HUES6 (cell line): Measurements from ENCODE around the gene RXRG.
A peak's percentile ranks its signal among the peaks of the same experiment; 100 is the strongest.

Source experiments
- H3K27ac ChIP-seq: 2 replicates; pipeline ENCODE4 v1.7.0; 2013; ENCODE audit warnings: low read depth, mild to moderate bottlenecking, low read length, inconsistent platforms
- H3K27me3 ChIP-seq: 2 replicates; pipeline ENCODE4 v1.6.1; 2013; ENCODE audit warnings: low read length; ENCODE audit not compliant: control insufficient read depth, insufficient read depth
- H3K36me3 ChIP-seq: 2 replicates; pipeline ENCODE4 v1.6.1; 2013; ENCODE audit warnings: low read length; ENCODE audit not compliant: control insufficient read depth, insufficient read depth
- H3K4me1 ChIP-seq: 2 replicates; pipeline ENCODE4 v1.6.1; 2013; ENCODE audit warnings: low read length; ENCODE audit not compliant: control insufficient read depth, insufficient read depth
- H3K4me3 ChIP-seq: 2 replicates; pipeline ENCODE4 v1.5.1; 2013; ENCODE audit warnings: low read depth, low read length
- H3K9ac ChIP-seq: one replicate; pipeline ENCODE4 v1.6.1; 2013; ENCODE audit warnings: mild to moderate bottlenecking, low read length
- H3K9me3 ChIP-seq: 2 replicates; pipeline ENCODE4 v1.6.1; 2013; ENCODE audit warnings: low read depth, low read length; ENCODE audit not compliant: control insufficient read depth, insufficient read depth

Gene RXRG

GRCh38 chr1:165451691-165452090, 6.8 kb upstream of the RXRG start:
- no peaks in the 10 kb centered on the region for H3K9me3 ChIP-seq
- H3K27ac ChIP-seq = no peak overlapping the region
- no peaks in the 10 kb centered on the region for H3K4me1 ChIP-seq
- no peak overlapping the region for H3K4me3 ChIP-seq
- no peak overlapping the region for H3K9ac ChIP-seq
- H3K36me3 ChIP-seq = no peaks in the 10 kb centered on the region
- peaks cover 25% of the 10 kb centered on the region for H3K27me3 ChIP-seq

- no peaks in the 10 kb centered on the region for H3K36me3 ChIP-seq
- H3K27me3 ChIP-seq = peaks cover 43% of the 10 kb centered on the region
- H3K4me3 ChIP-seq = no peak overlapping the region
- peaks cover 7% of the 10 kb centered on the region for H3K4me1 ChIP-seq
- no peak overlapping the region for H3K9ac ChIP-seq
- no peaks in the 10 kb centered on the region for H3K9me3 ChIP-seq
- no peak overlapping the region for H3K27ac ChIP-seq
These were observed 4.2 kb upstream of the RXRG start for GRCh38 chr1:165449131-165449530.

- Histone ChIP-seq H3K27me3 (peaks cover 81% of the 10 kb centered on the region), H3K27ac (no peak overlapping the region), H3K4me3 (peak overlapping the region; percentile 54), H3K9me3 (no peaks in the 10 kb centered on the region), H3K4me1 (peaks cover 17% of the 10 kb centered on the region), H3K9ac (no peak overlapping the region), H3K36me3 (no peaks in the 10 kb centered on the region)
These were observed 462 bp upstream of the RXRG start for GRCh38 chr1:165445388-165445787.

- peaks cover 89% of the 10 kb centered on the region for H3K27me3 ChIP-seq
- peak overlapping the region; percentile 54 for H3K4me3 ChIP-seq
- H3K4me1 ChIP-seq = peaks cover 25% of the 10 kb centered on the region
- H3K27ac ChIP-seq = no peak overlapping the region
- H3K9ac ChIP-seq = no peak overlapping the region
- H3K36me3 ChIP-seq = no peaks in the 10 kb centered on the region
- no peaks in the 10 kb centered on the region for H3K9me3 ChIP-seq
These were observed 1.2 kb downstream of the RXRG start for GRCh38 chr1:165443539-165444311.

GRCh38 chr1:165442653-165443052, 2.3 kb downstream of the RXRG start:
- H3K9me3 ChIP-seq = no peaks in the 10 kb centered on the region
- H3K27ac ChIP-seq = no peak overlapping the region
- H3K4me1 ChIP-seq = peaks cover 25% of the 10 kb centered on the region
- H3K4me3 ChIP-seq = no peak overlapping the region
- no peak overlapping the region for H3K9ac ChIP-seq
- no peaks in the 10 kb centered on the region for H3K36me3 ChIP-seq
- H3K27me3 ChIP-seq = peaks cover 80% of the 10 kb centered on the region

GRCh38 chr1:165442053-165442452, 2.9 kb downstream of the RXRG start:
- H3K4me3 ChIP-seq = no peak overlapping the region
- H3K9ac ChIP-seq = no peak overlapping the region
- H3K27me3 ChIP-seq = peaks cover 74% of the 10 kb centered on the region
- no peak overlapping the region for H3K27ac ChIP-seq
- H3K4me1 ChIP-seq = peaks cover 25% of the 10 kb centered on the region
- H3K9me3 ChIP-seq = no peaks in the 10 kb centered on the region
- no peaks in the 10 kb centered on the region for H3K36me3 ChIP-seq

GRCh38 chr1:165441166-165441880, 3.6 kb downstream of the RXRG start:
- no peak overlapping the region for H3K27ac ChIP-seq
- peaks cover 67% of the 10 kb centered on the region for H3K27me3 ChIP-seq
- H3K36me3 ChIP-seq = no peaks in the 10 kb centered on the region
- no peak overlapping the region for H3K4me3 ChIP-seq
- H3K4me1 ChIP-seq = peaks cover 25% of the 10 kb centered on the region
- no peaks in the 10 kb centered on the region for H3K9me3 ChIP-seq
- no peak overlapping the region for H3K9ac ChIP-seq

GRCh38 chr1:165439330-165439729, 5.6 kb downstream of the RXRG start:
- H3K27me3 ChIP-seq = peaks cover 47% of the 10 kb centered on the region

GRCh38 chr1:165436994-165437393, 7.9 kb downstream of the RXRG start:
- Histone ChIP-seq H3K9ac (no peak overlapping the region), H3K4me3 (no peak overlapping the region), H3K4me1 (peaks cover 11% of the 10 kb centered on the region; the same call in 1 of the 2 replicates), H3K36me3 (no peaks in the 10 kb centered on the region), H3K27ac (no peak overlapping the region), H3K27me3 (peaks cover 24% of the 10 kb centered on the region), H3K9me3 (no peaks in the 10 kb centered on the region)

More at GRCh38 chr1:165439330-165439729, 5.6 kb downstream of the RXRG start:
- Histone ChIP-seq H3K9ac (no peak overlapping the region), H3K4me1 (peaks cover 23% of the 10 kb centered on the region), H3K9me3 (no peaks in the 10 kb centered on the region), H3K27ac (no peak overlapping the region), H3K4me3 (no peak overlapping the region), H3K36me3 (no peaks in the 10 kb centered on the region)

GRCh38 chr1:165435801-165436200, 9.1 kb downstream of the RXRG start:
- H3K27ac ChIP-seq = no peak overlapping the region
- no peaks in the 10 kb centered on the region for H3K9me3 ChIP-seq
- H3K4me1 ChIP-seq = peaks cover 11% of the 10 kb centered on the region; the same call in 1 of the 2 replicates
- H3K4me3 ChIP-seq = no peak overlapping the region
- H3K9ac ChIP-seq = no peak overlapping the region
- H3K27me3 ChIP-seq = peaks cover 12% of the 10 kb centered on the region; the same call in 1 of the 2 replicates
- H3K36me3 ChIP-seq = no peaks in the 10 kb centered on the region

GRCh38 chr1:165434281-165434680, 10.6 kb downstream of the RXRG start:
- no peak overlapping the region for H3K27ac ChIP-seq
- no peak overlapping the region for H3K4me3 ChIP-seq
- no peaks in the 10 kb centered on the region for H3K9me3 ChIP-seq
- H3K9ac ChIP-seq = no peak overlapping the region
- H3K4me1 ChIP-seq = peaks cover 5% of the 10 kb centered on the region; the same call in 1 of the 2 replicates
- peaks cover 1% of the 10 kb centered on the region; the same call in 1 of the 2 replicates for H3K27me3 ChIP-seq
- no peaks in the 10 kb centered on the region for H3K36me3 ChIP-seq
